Measurements from ENCODE around the gene DEFB121.
"Not testable (repeated sequence)": the region's sequence is repeated elsewhere in the genome, so short reads cannot be mapped to it uniquely, and the experiment has no call there.

Gene DEFB121

GRCh38 chr20:31410011-31410410 is 4.0 kb upstream of the DEFB121 start:
- no peak for DNase-seq (ENCODE audit: low read depth, low spot score)
- Histone ChIP-seq H3K9me3 (ENCODE audit: insufficient read depth, low read length) (no peaks in the 10 kb centered on the region), H3K27me3 (ENCODE audit: insufficient read depth, insufficient read length) (no peaks in the 10 kb centered on the region), H3K9ac (ENCODE audit: insufficient read length, low read depth) (no peak overlapping the region), H3K4me3 (ENCODE audit: insufficient read length, low read depth) (no peak overlapping the region), H3K36me3 (ENCODE audit: insufficient read depth, insufficient read length, low read length) (no peaks in the 10 kb centered on the region), H3K4me1 (ENCODE audit: insufficient read depth, insufficient read length) (no peaks in the 10 kb centered on the region)
- TF ChIP-seq YY1 (IDR thresholded peaks at IDR 0.05; ENCODE audit: insufficient read depth, insufficient read length) (no peak), SUZ12 (IDR thresholded peaks at IDR 0.05; ENCODE audit: extremely low read depth, insufficient read depth, insufficient read length) (no peak), ZNF274 (IDR thresholded peaks at IDR 0.05; ENCODE audit: low read depth, low read length) (no peak)

- H3K27me3 ChIP-seq (ENCODE audit: insufficient read depth, insufficient read length) = no peaks in the 10 kb centered on the region
Observed at GRCh38 chr20:31403886-31404285, 2.1 kb downstream of the DEFB121 start.

GRCh38 chr20:31394900-31395299 is 11.1 kb downstream of the DEFB121 start:
- TF ChIP-seq SUZ12 (IDR thresholded peaks at IDR 0.05; ENCODE audit: extremely low read depth, insufficient read depth, insufficient read length) (no peak), YY1 (IDR thresholded peaks at IDR 0.05; ENCODE audit: insufficient read depth, insufficient read length) (no peak), ZNF274 (IDR thresholded peaks at IDR 0.05; ENCODE audit: low read depth, low read length) (no peak)
- Histone ChIP-seq H3K9ac (ENCODE audit: insufficient read length, low read depth) (no peak overlapping the region), H3K27me3 (ENCODE audit: insufficient read depth, insufficient read length) (peaks cover 4% of the 10 kb centered on the region), H3K9me3 (ENCODE audit: insufficient read depth, low read length) (no peaks in the 10 kb centered on the region), H3K36me3 (ENCODE audit: insufficient read depth, insufficient read length, low read length) (no peaks in the 10 kb centered on the region), H3K4me1 (ENCODE audit: insufficient read depth, insufficient read length) (no peaks in the 10 kb centered on the region), H3K4me3 (ENCODE audit: insufficient read length, low read depth) (no peak overlapping the region)
- DNase-seq (ENCODE audit: low read depth, low spot score) = no peak

More at GRCh38 chr20:31403886-31404285, 2.1 kb downstream of the DEFB121 start:
- Histone ChIP-seq H3K4me3 (ENCODE audit: insufficient read length, low read depth) (no peak overlapping the region), H3K9me3 (ENCODE audit: insufficient read depth, low read length) (no peaks in the 10 kb centered on the region), H3K36me3 (ENCODE audit: insufficient read depth, insufficient read length, low read length) (no peaks in the 10 kb centered on the region), H3K4me1 (ENCODE audit: insufficient read depth, insufficient read length) (no peaks in the 10 kb centered on the region), H3K9ac (ENCODE audit: insufficient read length, low read depth) (no peak overlapping the region)
- DNase-seq (ENCODE audit: low read depth, low spot score) = no peak
- TF ChIP-seq SUZ12 (IDR thresholded peaks at IDR 0.05; ENCODE audit: extremely low read depth, insufficient read depth, insufficient read length) (no peak), YY1 (IDR thresholded peaks at IDR 0.05; ENCODE audit: insufficient read depth, insufficient read length) (no peak), ZNF274 (IDR thresholded peaks at IDR 0.05; ENCODE audit: low read depth, low read length) (no peak)

DNA sequence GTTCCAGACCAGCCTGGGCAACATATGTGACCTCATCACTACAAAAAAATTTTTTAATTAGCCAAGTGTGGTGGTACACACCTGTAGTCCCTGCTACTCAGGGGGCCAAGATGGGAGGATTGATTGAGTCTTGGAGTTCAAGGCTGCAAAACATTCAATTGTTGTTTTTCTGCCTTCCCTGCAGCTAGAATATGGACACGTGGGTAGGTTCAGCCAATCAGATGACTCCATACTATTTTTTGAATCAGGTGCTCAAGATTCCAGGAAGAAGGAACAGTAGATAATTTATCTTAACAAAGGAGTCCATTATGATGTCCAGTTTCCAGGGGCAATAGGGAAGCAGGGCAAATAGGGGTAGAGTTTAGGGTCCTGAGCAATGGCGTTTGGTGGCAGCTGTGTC is 13.2 kb downstream of the DEFB121 start:
- no peak for DNase-seq (ENCODE audit: low read depth, low spot score)
- peaks cover 11% of the 10 kb centered on the region for H3K27me3 ChIP-seq (ENCODE audit: insufficient read depth, insufficient read length)
- no peak for TF ChIP-seq ZNF274 (IDR thresholded peaks at IDR 0.05; ENCODE audit: low read depth, low read length)
- TF ChIP-seq YY1 (IDR thresholded peaks at IDR 0.05; ENCODE audit: insufficient read depth, insufficient read length) = no peak
- no peak for TF ChIP-seq SUZ12 (IDR thresholded peaks at IDR 0.05; ENCODE audit: extremely low read depth, insufficient read depth, insufficient read length)
- H3K9ac ChIP-seq (ENCODE audit: insufficient read length, low read depth) = no peak overlapping the region
- H3K36me3 ChIP-seq (ENCODE audit: insufficient read depth, insufficient read length, low read length) = no peaks in the 10 kb centered on the region
- H3K9me3 ChIP-seq (ENCODE audit: insufficient read depth, low read length) = no peaks in the 10 kb centered on the region
- no peak overlapping the region for H3K4me3 ChIP-seq (ENCODE audit: insufficient read length, low read depth)
- H3K4me1 ChIP-seq (ENCODE audit: insufficient read depth, insufficient read length) = no peaks in the 10 kb centered on the region

DNA sequence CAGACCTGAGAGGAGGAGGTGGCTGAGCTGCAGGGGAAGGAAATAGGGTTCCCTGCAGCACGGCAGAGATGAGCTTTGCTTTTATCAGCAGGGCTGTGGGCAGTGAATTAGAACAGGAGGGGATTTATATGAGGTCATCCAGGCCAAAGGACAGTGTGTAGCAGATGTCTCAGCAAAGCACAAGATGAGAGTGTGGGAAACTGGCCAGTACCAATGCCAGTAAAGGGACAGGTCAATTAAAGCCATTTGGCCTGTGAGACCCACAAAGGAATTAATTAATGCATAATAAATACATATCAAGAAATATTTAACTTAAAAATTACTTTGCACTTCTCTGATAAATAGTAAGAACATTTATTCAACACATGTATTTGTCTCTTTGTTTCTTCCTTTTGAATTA is 15.5 kb downstream of the DEFB121 start, which contains the start of gene DEFB119:
DEFB119 (minus strand) TSS at position 101 of the 400 bp plus-strand sequence. CDS start 107 bp downstream, outside the sequence.
- peaks cover 11% of the 10 kb centered on the region for H3K27me3 ChIP-seq (ENCODE audit: insufficient read depth, insufficient read length)
- no peaks in the 10 kb centered on the region for H3K4me1 ChIP-seq (ENCODE audit: insufficient read depth, insufficient read length)
- H3K9ac ChIP-seq (ENCODE audit: insufficient read length, low read depth) = no peak within 1 kb of the TSS
- no peaks in the 10 kb centered on the region for H3K36me3 ChIP-seq (ENCODE audit: insufficient read depth, insufficient read length, low read length)
- no peak for DNase-seq (ENCODE audit: low read depth, low spot score)
- no peak within 1 kb of the TSS for H3K4me3 ChIP-seq (ENCODE audit: insufficient read length, low read depth)
- no peaks in the 10 kb centered on the region for H3K9me3 ChIP-seq (ENCODE audit: insufficient read depth, low read length)
- TF ChIP-seq ZNF274 (IDR thresholded peaks at IDR 0.05; ENCODE audit: low read depth, low read length) (no peak), SUZ12 (IDR thresholded peaks at IDR 0.05; ENCODE audit: extremely low read depth, insufficient read depth, insufficient read length) (no peak), YY1 (IDR thresholded peaks at IDR 0.05; ENCODE audit: insufficient read depth, insufficient read length) (no peak)

- Histone ChIP-seq H3K36me3 (ENCODE audit: insufficient read depth, insufficient read length, low read length) (no peaks in the 10 kb centered on the region), H3K4me3 (ENCODE audit: insufficient read length, low read depth) (no peak overlapping the region), H3K4me1 (ENCODE audit: insufficient read depth, insufficient read length) (no peaks in the 10 kb centered on the region), H3K9me3 (ENCODE audit: insufficient read depth, low read length) (no peaks in the 10 kb centered on the region), H3K9ac (ENCODE audit: insufficient read length, low read depth) (no peak overlapping the region), H3K27me3 (ENCODE audit: insufficient read depth, insufficient read length) (no peaks in the 10 kb centered on the region)
- TF ChIP-seq SUZ12 (IDR thresholded peaks at IDR 0.05; ENCODE audit: extremely low read depth, insufficient read depth, insufficient read length) = no peak
- no peak for TF ChIP-seq YY1 (IDR thresholded peaks at IDR 0.05; ENCODE audit: insufficient read depth, insufficient read length)
- no peak for DNase-seq (ENCODE audit: low read depth, low spot score)
Observed at GRCh38 chr20:31374346-31374745, 31.7 kb downstream of the DEFB121 start.

DNA sequence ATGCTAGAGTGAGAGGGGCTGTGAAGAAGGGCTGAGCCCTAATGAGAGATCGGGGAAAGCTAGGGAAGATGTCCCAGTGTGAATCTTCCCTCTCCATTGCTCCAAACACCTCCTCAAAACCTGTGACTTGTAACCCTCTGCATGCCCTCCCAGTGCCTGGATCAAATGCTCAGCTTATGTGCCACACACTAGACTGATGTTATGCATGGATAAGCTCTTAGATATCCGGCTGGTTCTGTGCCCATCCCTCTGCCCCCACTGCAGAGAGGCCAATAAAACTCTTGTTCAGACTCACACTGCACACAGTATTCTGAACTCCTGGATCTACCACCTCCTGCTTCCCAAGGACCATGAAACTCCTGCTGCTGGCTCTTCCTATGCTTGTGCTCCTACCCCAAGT is 37.7 kb downstream of the DEFB121 start, which contains the start of gene DEFB118:
DEFB118 (plus strand) TSS at position 301 of the 400 bp plus-strand sequence; CDS start at position 351, 50 bp downstream.
- H3K36me3 ChIP-seq (ENCODE audit: insufficient read depth, insufficient read length, low read length) = no peaks in the 10 kb centered on the region
- no peak for DNase-seq (ENCODE audit: low read depth, low spot score)
- H3K27me3 ChIP-seq (ENCODE audit: insufficient read depth, insufficient read length) = no peaks in the 10 kb centered on the region
- TF ChIP-seq SUZ12 (IDR thresholded peaks at IDR 0.05; ENCODE audit: extremely low read depth, insufficient read depth, insufficient read length) (no peak), YY1 (IDR thresholded peaks at IDR 0.05; ENCODE audit: insufficient read depth, insufficient read length) (no peak), ZNF274 (IDR thresholded peaks at IDR 0.05; ENCODE audit: low read depth, low read length) (no peak)
- H3K9me3 ChIP-seq (ENCODE audit: insufficient read depth, low read length) = no peaks in the 10 kb centered on the region
- H3K4me3 ChIP-seq (ENCODE audit: insufficient read length, low read depth) = no peak within 1 kb of the TSS
- H3K4me1 ChIP-seq (ENCODE audit: insufficient read depth, insufficient read length) = no peaks in the 10 kb centered on the region
- no peak within 1 kb of the TSS for H3K9ac ChIP-seq (ENCODE audit: insufficient read length, low read depth)

- not testable (repeated sequence) for H3K4me3 ChIP-seq (ENCODE audit: insufficient read length, low read depth); H3K9me3 ChIP-seq (ENCODE audit: insufficient read depth, low read length); H3K9ac ChIP-seq (ENCODE audit: insufficient read length, low read depth); DNase-seq (ENCODE audit: low read depth, low spot score); H3K27me3 ChIP-seq (ENCODE audit: insufficient read depth, insufficient read length); H3K4me1 ChIP-seq (ENCODE audit: insufficient read depth, insufficient read length); H3K36me3 ChIP-seq (ENCODE audit: insufficient read depth, insufficient read length, low read length)
Observed at GRCh38 chr20:31364272-31364671, 41.7 kb downstream of the DEFB121 start.
